ENCODE measurements around the gene SPO11.

Gene SPO11

DNA sequence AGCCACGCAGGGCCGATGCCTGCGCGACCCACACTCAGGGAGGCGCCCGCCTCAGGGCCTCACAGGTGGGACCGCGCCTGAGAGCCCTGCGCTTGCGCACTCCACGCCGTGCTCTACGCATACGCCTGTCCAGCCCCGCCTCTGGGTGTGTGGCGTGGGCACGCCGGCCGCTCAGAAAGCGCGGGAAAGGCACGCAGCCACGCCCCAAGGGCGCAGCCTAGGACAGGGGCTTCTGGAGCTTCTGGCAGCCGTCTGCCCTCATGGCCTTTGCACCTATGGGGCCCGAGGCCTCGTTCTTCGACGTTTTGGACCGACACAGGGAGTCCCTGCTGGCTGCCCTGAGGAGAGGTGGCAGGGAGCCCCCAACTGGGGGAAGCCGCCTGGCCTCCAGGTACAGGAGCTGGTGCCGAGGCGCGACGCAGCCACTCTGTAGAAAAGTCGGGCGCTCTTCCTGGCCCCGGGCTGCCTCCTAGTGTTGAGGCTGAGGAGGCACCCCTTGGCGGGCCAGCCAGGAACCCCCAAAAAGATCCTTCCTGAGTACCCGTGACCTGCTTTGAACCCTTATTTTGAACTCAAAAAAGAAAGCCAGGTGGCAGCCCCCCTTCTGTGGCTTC is at the start of gene SPO11:
TSS of gene SPO11 (plus strand) at position 196 of the 614 bp plus-strand sequence. CDS start at position 261, 65 bp downstream.
- DNase-seq: no peak

GRCh38 chr20:57280221-57280620 is 49.4 kb upstream of the SPO11 start:
- DNase-seq: no peak

GRCh38 chr20:57281900-57282299 is 47.7 kb upstream of the SPO11 start:
- DNase-seq: no peak

GRCh38 chr20:57282670-57283361 is 46.8 kb upstream of the SPO11 start:
- DNase-seq: no peak

- DNase-seq: no peak
Observed at GRCh38 chr20:57283860-57284259, 45.7 kb upstream of the SPO11 start.

DNA sequence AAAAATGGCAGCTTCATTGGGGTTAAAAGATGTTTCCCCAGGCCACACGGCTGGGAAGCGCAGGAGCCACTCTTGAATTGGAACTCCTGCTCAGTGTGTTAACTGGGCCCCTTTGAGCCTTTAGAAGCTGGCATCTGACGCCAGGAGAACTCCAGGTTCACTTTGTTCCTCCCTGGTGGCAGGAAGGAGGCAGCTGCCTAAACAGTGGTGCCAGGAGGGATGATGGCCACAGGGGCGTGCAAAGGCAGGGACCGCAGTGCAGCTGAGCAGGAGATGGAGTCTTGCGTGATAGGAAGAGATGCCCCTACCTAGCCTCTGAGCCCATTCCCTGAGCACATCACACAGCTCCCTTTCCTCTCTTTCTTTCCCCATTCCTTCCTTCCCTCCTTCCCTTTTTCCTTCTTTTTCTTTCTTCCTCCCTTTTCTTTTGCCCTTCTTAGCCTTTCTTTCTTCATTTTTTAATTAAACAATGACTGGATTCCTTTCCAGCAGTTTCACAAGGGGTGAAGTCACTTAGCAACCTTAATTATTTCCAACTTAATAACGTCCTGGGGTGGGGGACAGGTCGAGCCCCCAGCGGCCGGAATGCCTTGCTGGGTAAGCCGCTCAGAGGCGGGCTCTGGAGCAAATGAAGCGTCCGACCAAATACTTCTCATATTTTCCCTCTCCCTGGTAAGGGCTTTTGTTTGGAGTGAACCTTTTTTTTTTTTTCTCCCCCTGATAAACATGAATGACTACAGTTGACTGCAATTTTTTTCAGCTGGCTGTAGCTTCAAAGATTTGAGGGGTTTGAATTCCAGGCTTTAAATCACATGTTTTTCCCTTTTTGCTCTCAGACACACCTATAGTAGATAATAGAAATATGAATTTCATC is 42.4 kb upstream of the SPO11 start:
- DNase-seq: no peak

- no peak for DNase-seq
Observed at GRCh38 chr20:57287901-57288300, 41.7 kb upstream of the SPO11 start.

- no peak for DNase-seq
Observed at GRCh38 chr20:57288651-57289277, 40.8 kb upstream of the SPO11 start.

DNA sequence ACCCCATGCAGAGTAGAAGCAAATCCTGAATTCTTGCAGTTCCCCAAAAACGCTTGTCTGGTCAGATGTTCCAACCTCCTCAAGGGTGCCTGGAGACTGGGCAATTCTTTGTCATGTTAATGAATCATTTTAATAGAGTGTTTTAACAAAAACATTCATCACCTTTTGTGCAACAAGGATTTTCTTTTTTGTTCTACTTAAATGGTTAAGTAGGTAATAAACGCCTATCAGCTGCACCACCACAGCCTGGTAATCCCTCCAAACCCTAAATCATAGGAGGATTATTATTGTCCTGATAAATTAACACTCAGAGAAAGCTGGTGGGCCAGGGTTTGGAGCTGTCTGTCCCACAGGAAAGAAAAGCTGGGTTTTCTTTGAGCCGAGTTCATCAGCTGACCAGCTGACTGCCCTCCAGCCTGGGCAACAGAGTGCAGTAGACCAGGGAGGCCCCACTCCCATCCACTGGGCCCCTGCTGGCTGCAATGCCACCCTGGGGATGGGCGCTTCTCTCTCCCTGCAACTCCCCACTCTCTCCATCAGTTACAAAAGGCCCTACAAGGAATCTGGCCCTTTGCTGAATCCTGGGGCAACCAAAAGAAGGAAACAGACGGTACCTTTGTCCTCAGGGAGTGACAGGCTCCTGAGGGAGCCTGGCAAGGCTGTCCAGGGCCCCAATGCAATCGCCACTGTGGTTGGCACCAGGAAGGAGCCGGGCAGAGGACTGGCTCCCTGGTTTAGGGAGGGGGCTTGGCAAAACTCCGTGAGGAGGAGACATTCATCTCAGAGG is 40.0 kb upstream of the SPO11 start:
- no peak for DNase-seq

- no peak for DNase-seq
Observed at GRCh38 chr20:57290178-57290484, 39.5 kb upstream of the SPO11 start.

- no peak for DNase-seq
Observed at GRCh38 chr20:57291003-57291402, 38.6 kb upstream of the SPO11 start.

GRCh38 chr20:57291694-57292093 is 37.9 kb upstream of the SPO11 start:
- no peak for DNase-seq

- no peak for DNase-seq
Observed at GRCh38 chr20:57292611-57293010, 37.0 kb upstream of the SPO11 start.

- no peak for DNase-seq
Observed at GRCh38 chr20:57293995-57294394, 35.6 kb upstream of the SPO11 start.

GRCh38 chr20:57294550-57294949 is 35.1 kb upstream of the SPO11 start:
- DNase-seq: no peak

- DNase-seq: no peak
Observed at GRCh38 chr20:57298457-57298856, 31.1 kb upstream of the SPO11 start.

DNA sequence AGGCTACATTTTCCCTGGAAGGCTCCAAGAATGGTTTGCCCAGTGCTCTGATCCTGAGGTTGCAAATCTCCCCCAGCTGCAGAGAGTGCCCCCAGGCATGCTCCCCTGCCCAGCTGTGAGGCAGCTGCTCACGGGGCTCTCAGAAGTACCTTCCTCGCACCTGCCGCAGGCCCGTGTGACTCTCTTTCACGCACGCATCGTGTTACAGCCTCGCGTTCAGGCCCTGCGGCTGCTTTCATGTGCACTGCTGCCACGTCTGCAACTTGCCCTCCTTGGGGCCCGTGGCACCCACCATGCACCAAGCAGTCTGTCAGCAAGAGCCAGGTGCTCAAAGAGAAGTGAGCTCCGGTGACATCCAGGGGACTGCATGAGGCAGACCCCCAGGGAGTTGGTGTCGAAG is 28.6 kb upstream of the SPO11 start:
- no peak for DNase-seq

GRCh38 chr20:57306747-57307146 is 22.9 kb upstream of the SPO11 start:
- DNase-seq: no peak

DNA sequence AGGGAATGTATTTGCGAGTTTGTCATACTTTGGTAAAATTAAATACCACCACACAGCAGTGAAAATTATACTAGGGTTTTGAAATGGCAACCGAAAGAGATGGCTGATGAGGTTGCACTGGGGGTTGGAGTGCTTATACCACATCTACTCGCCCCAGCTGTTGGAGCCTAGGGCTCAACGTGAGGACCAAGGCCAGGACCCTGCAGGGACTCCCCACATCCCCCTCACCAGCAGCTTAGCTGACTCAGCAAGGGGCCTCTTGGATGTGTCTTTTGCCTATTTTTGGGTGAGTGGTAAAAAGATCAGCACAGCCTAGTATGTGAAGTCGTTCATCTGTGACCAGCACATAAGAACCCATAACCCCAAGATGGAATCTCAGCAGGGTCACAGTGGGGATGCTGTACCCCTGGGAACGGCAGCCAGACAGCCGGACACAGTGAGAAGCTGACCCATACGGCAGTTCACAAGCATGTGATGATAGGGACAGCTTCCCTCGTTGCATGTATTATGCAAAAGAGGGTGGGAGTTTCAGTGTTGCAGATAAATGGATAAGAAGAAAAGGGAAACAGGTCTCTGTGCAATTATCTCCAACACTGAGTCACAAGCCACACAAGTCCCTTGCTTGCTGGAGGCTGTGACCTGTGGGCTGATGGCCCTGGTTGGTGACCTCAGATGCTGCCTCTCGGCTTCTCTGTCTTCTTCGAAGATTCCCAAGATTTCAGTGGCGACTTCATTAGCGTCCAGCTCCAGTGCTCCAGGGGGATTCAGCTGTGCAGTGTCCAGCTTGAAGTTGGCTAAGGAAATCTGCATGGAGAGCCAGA is 20.9 kb upstream of the SPO11 start:
- no peak for DNase-seq

DNA sequence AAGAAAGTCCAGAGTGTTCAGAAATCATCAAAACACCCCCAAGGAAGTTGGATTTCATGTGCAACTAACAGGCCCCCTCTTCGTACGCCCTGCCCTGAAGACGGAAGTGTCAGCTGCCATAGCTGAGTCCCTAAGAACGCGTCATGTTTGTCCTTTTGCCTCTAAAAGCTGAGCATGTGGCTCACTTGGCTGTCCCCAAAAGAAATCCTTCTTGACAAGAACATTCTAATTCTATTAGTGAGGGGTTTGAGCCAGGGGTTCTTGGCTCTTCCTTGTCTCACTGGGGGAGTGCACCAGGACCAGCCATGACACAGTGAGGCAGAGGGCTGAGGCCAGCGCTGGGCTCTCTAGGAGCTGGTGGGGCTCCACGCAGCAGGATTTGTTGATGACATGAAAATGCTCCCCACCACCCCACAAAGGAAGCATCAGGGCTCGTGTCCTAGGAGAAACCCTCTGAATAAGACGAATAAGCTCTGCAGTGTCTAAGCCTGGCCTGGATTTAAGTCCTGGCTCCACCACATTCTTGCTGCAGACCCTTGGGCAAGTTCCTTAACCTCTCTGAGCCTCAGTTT is 20.0 kb upstream of the SPO11 start:
- no peak for DNase-seq

DNA sequence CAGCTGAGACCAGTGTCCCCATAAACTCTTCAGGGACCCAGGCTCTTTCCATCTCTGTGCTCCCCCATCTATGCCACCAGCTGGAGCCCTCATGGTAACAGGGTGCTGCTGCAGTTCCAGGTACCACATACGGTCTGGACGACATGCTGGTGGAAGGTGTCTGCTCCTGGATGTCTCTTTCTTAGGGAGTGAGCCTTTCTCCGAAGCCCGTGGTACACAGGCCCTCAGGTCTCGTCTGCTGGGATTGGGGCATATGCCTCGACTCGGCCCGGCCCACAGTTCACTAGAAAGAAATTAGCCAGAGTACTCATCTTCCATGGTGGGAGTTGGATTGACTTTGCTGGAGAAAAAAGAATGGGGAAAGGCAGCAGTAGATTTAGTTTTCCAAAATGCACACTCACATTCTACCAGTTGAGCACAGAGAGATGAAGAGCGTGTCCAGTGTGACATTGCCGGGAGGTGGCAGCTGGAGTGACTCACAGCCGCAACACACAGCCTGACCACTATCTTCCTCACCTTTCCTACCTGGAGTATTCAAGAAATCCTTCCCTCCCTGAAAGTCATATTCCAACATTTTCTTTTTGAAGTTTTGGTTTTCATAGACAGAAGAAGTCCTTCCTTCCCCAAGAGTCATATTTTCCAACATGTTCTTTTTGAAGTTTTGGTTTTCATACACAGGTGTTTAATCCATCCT is 18.6 kb upstream of the SPO11 start:
- no peak for DNase-seq
